GM19238 (cell line): ENCODE data around the gene ALDH1L1.

ENCODE experiments used
- DNase-seq: peaks from one replicate; pipeline ENCODE4 v3.0.0; 2011; ENCODE audit warnings: low spot score; ENCODE audit not compliant: insufficient read length

The ALDH1L1 gene

DNA sequence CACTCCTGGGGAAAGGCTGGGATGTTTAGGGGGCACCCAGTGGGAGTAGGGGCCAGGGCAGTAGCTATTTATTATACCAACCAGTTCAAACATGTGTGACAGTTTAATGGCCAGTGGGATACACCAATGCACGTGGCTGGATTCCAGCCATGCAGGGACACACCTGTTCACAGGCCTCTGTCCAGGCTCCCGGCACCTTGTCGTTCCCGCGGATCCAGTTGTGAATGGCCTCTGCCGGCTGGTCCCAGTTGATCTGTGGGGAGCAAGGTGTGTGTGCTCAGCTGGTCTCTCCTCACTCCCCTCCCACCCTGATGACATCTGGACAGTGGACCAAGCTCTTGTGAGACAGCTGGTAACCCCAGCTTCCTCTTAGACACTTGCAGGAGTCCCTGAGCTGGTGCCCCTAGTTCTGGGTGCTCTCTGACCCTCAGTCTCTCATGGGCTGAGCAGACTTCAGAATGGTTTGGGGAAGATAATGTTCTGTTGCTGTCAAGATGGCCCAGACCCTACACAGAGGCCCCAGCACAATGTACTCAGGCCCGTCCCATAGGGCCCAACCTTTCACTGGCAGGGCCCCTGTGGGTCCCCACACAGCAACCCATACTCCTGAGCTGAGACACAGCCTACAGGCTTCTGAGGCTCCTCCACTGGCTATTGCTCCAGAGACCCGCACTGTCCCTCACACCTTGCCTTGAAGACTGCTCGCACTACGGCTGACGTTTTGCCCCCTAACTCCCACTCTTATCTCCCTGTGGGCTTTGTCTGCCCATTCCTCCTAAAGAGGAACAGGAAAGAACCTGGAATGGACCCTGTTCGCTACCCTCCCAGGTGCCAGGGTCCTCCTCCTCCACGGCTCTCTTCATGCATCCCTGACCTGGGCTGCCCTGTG lies 25.8 kb downstream of the ALDH1L1 start:
- DNase-seq = no peak

DNA sequence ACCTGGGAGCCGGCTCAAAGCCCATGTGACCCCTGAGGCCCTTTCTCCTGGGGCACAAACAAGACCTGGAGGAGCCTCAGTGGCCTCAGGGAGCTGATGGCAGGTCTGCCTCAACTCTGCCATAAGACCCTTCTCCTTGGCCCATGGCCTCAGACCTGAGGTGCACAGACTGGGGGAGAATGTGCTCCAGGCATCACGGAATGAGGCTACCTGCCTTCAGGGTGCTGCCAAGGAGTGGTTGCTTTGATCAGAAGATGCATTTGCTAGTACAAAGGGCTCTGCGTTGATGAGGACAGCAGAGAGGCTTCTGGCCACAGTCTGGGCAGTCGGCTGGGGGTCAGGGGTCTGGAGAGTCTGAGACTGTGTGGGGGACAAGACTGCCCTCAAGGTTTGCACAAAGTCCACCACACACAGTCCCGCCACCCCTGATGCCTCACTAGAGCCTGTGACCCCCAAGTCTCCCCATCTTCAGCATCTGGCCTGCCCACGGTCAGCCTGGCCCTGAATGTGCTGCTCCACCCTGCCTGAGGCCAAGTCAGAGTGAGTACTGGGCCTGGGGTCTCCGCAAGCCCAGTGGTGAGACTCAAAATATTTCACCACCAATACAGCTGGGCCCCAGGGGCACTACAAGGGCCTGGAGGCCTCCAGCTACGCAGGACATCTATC lies 26.6 kb downstream of the ALDH1L1 start:
- no peak for DNase-seq

DNA sequence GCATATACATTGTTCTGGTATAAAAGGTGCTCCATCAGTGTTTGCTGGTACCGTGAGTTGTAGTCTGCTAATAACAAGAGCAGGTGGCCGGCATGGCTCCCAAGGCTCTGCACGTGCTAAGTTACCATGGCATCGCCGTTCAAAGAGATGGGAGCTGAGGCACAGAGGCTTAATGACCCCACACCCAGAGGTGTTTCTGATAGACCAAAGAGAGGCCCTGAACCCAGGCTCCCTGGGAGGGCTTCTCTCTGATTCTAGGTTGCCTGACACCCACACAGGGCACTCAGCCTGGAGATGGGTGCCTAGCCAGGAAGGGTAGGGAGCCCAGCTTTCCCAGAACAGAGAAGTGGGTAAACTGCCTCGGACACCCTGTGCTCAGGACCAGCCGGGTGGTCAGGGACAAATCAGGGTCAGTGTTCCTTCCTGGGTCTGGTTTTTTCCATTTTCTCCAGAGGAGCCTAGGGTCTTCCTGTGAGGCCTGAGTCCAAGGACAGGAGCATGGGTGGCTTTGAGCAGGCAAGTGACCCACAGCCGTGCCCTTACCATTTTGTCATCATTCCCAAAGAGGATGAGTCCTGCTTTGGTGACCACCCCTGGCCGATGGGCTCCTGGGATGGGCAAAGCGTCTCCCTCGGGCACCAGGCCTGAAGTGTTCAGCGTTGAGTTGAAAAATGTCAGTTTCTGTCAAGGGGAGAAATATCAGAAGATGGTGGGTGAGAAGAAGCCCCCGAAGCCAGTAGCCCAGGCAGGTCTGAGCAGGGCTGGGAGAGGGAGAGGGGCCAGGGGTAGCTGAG lies 27.3 kb downstream of the ALDH1L1 start:
- no peak for DNase-seq

DNA sequence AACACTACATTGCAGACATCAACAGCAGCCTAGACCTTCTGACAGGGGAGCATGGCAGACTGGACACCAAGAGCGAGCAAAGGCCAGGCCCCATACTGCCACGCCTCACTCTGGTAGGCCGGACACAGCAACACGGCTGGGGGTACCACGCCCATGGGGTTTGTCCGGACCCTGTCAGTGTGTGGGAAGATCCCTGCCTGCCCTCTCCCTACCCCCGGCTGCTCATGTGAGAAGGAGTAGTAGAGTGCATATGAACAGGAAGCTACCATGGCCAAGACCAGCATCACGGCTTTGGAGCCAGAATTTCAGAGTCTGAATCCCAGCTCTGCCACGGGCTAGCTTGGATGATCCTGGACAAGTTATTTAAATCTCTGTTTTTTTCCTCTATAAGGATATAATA lies 27.9 kb downstream of the ALDH1L1 start:
- DNase-seq = no peak

DNA sequence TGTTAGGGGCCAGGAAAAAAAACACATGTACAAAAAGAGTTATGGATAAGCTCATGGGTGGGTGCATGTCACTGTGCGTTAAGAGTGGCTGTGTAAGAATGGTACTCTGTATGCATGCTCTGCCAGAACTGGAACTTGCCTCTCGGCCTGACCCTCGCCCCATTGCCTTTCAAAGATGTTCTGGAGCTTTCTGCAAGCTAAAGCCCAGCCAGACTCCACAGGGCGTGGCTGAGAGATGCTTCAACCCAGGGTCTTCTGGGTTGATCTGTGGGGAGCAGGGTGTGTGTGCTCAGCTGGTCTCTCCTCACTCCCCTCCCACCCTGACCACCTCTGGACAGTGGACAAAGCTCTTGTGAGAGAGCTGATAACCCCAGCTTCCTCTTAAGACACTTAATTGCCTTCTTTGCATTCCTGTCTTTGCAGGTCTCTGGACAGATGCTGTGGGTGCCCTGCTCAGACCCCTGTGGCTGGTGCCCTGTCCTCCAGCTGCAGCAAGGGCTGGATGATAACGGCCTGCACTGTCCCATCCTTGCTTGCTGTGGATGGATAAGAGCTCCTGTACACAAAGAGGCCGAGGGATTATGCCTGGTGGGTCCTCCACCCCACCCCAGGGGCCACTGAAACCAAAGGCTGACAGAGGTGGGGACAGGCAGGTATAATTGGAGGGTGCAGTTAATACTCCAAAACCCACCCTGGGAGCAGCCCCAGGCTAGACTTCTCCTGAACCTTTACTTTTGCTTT lies 28.7 kb downstream of the ALDH1L1 start:
- no peak for DNase-seq

DNA sequence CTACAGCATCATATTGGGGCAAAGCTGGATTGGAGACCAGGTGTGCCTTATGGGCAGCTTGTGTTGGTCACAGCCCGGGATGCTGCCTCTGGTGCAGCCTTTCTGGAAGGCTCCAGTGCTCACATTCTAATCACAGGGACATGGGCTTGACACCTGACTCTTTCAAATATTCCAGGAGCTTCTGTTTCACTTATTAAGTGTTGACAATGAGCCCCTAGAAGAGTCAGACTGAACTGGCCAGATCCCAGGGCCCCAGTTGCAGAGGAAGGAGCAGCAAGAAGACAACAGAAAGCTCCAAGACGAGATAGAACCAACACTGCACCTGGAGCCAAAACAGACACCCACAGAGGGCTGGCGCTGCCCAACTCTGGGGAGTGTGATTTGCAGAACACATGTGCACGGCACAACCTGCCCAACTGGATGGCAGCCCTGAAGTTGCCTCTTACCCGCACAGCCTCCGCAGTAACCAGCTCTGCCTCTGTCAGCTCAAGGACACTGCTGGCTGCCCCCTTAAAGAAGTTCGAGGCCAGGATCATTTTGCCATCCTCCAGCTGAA lies 30.3 kb downstream of the ALDH1L1 start:
- DNase-seq = no peak

DNA sequence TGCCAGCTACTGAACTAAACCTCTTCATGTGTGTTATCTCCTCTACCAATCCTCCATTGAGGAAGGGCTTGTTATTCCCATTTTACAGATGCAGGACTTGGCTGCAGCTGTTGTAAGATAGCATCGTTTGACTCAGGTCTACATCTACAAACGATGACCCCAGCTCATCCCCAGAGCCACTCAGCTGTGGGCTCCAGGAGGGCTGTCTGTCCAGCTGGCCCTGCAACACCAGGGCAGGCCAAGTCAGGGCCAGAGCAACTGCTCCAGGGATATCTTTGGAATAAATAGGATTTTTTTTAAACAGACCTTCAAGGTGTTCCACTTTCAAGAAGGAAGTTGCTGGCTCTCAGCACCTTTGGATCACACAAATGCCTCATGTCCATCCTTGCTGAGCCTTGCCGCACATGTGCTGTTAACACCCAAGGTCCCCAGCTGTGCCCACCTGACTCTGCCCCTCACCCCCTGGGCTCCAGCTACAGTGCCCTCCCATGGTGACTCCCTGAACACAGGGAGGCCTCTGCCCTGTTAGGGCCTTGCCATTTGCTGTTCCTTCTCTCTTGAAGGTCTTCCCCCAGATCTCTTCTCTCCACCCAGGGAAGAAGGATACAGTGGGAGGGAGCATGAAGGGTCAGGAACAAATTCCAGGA lies 31.0 kb downstream of the ALDH1L1 start:
- no peak for DNase-seq

DNA sequence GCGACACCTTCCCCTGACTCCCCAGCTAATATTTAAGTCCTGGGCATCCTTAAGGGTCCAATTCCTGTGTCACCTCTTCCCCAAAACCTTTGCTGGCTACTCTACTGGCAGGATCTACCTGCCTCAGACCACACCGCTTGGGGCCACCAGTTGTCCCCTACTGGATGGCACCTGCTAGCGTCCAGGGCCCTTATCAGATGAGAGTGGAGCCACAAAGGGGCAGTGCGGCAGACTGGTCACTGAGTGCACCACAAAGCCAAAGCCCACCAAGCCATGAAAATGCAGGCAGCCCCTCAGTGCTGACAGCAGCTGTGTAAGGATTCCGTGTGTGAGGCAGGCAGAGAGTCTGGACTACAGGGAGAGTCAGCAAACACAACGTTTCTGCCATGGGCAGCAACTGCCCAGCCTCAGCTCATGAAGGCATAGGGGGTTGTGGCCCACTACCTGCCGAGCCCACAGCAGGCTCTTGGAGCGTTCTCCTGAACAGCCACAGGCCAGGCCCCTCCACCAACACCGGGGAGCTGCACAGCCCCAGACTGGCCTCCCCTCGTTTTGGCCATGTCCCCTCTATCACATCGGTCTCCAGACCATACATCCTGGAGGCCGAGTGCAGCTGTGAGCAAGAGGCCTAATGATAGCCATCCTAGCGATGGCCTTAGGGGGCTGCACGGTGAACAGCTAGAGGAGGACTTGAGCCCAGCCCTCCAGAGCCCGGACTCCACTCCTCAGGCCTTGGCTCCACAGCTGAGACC lies 32.3 kb downstream of the ALDH1L1 start:
- DNase-seq = no peak

DNA sequence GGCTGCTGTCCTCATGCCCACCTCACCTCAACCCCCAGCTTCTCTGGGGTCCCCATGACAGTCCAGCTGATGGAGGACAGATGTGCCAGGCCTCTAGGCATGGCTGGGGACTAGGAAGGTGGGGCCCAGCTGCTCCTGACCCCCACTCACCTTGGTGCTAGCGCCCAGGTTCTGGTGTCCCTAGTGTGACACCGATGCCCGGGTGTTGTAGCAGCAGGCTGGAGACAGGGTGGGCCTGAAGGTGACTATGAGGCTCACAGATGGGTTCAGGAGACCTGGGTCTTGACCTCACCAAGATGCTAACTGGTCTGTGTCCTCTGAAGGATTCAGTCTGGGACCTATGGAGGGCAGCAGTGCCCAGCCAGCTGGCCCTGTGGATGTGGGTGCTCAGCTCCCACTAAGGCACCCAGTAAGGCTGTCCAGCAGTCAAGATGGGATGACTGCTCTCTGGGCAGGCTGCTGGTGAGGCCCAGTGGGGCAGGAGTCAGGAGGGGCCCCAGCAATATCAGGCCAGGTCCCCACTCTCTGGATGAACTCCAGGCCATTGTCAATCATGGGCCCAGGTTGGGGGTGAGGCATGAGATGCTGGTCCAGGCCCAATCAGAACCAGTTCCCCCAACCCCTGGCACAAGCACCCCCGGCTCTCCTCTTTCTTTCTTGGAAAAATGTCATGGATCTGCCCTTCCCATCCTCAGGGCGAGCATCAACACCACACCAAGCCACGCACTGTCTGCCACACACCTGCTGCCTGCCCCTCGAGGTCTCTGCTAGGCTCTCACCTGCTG lies 33.0 kb downstream of the ALDH1L1 start:
- no peak for DNase-seq

DNA sequence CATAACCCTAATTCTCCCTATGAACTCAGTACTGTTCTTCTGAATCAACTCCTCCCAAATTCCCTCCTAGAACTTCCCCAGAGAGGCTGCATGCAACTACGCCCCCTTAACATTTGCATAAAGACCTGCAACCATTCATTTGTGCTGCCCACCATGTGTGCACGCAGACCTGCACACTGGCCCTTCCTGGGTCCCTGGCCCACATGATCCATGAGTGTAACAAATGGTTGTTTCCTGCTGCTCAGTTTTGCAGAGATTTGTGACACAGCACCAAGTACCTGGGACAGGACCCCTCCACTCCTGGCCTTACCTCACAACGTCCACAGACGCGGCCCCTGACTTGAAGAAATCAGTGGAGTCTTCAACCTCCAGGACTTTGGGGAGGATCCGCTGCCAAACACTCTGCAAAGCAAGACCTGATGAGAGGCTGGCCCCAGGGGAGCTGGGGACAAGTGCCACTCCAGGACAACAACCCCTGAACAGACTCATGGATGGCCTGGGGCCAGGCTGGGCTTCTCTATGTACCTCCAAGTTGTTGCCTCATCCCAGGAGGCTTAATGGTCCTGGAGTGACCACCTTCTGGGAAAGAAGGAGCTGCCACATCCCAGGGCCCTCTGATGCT lies 33.8 kb downstream of the ALDH1L1 start:
- no peak for DNase-seq

DNA sequence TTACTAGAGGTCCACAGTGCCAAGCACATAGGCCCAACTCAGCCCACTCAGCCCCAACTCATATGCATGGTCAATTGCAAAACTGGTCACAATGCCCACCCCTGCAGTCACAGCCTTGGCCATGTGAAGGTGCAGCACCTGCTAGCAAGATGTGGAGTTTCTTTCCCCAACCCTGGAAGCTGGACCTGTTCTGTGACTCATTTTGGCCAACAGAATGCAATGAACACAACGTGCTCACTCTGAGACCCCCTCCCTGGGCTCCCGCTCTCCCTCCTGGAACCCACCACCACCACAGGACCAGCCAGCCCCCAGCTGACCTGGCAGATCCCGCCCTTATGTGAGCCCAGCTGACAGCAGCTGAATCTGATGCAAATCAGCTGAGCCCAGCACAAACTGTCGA lies 34.4 kb downstream of the ALDH1L1 start:
- DNase-seq = no peak

DNA sequence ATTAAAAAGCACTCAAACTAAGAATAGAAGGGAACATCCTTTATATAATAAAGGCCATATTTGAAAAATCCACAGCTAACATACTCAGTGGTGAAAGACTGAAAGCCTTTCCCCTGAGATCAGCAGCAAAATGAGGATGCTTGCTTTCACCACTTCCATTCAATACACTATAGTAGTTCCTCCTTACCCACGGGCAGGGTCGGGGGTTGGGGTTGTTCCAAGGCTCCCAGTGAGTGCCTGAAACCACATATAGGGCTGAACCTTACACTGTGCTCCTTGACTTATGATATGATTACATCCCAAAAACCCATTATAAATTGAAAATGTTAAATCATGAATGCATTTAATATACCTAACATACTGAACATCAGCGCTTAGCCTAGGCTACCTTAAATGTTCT lies 37.7 kb downstream of the ALDH1L1 start:
- DNase-seq = no peak

DNA sequence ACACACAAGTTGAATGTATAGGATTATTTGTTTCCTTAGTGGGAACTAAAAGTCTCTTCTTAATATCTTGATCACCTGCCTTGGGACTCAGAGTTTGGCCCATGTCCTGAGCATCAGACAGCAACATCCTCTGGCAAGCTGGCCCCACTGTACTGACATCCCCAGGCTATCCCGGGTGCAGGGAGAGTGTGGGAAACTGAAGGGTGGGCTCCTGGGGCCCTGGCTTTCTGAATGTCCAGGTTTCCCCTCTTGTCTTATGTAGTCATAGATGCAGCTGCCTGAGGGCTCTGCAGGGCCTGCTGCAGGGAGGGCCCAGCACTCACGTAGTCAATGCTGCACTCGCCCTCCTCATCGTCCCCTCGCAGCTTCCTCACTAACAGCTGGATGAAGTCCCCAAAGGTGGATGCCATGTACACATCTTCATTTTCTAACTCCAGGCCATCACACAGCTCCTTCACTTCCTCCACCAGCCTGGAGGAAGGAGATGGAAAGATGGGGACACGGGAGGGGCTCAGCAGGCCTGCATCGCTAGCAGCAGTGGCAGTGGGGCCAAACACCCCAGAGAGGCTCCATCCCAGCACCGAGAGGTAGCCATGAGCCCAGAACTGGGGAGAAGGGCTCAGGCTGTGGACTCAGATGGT lies 42.8 kb downstream of the ALDH1L1 start:
- DNase-seq = no peak

DNA sequence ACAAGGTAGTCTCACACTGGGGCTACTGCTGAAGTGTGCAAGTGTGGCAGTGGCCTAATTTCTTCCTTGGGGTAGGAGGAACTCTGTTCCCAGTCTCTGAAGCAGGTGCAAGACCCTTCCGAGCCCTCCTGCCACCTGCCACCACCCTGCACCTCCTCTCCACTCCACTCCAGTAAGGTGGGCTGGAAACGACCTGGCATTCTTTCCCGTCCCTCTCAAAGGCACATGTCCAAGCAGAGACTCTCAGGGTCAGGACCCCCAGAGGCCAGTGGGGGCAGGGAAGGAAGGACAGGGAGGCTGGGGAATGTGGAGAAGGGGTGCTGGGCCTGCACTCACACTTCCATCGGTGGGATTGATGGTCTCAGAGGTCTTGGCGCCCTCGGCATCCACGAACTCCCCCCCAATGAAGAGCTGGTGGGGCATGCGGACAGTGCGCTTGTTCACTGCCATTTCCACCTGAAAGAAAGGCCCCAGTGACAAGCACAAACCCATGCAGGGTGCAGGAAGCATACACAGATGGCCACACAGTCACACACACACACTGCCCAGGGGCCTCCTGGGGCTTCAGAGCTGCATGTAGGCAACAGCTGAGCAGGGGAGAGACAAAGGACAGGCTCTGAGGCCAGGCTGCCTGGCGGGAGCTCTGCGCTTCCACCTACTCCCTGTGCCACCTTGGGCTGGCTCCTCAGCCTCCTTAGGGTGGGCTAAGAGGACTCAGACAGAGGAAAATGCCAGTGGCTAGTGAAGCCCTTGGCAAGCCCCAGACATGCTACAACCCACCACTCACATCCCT lies 43.8 kb downstream of the ALDH1L1 start:
- DNase-seq = no peak

DNA sequence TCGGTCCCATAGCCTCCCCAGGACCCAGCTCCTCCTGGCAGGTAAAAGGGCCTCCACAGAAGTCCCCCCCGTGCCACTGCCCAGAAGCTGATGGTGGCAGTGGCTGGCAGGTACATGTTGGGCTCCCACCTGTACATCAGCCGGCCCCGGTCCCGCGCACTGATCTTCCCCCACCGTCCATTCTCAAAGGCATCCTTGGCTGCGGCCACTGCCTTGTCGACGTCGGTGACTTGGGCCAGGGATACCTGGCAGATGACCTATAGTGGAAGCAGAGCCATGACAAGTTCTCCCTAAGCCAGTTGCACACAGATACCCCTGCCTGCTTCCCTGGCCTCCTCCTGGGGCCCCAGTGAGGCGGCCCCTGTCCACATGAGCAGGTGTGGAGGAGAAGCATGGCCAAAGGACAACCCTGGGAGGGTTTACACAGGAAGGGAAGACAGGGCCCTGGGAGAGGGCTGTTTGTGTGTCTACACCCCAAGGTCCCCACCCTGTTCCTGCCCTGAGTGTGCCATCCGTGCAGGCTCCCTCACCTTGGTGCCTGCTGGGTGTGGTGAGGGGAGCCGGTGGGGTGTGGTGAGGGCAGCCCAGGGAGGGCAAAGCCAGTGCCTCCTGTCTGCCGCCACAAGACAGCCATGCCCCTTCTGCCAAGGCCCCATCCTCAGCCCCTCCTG lies 44.8 kb downstream of the ALDH1L1 start:
- DNase-seq = no peak

DNA sequence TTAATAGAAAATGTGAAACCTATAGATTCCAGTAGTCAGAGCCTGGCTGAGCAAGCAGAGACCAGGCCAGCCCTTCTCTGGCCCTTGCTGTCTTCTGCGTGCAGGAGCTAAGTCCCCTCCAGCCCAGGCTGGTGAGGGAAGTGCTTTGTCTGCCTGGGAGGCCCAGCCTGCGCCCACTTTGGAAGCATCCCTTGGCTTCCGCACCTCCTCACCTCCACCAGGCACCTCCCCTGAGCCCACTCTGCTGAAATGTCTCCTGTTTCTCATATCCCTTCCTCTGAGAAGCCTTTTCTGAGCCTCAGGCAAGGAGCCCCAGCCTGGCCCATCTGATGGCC lies 45.3 kb downstream of the ALDH1L1 start:
- no peak for DNase-seq
